HG03558 (cell line): Measurements from ENCODE around the gene SURF4.

ENCODE experiments used
- ATAC-seq: cut with Tn5 transposase; IDR thresholded peaks from one replicate; pipeline ENCODE4 v1.9.1; 2021; ENCODE audit warnings: moderate number of reproducible peaks; ENCODE audit not compliant: unreplicated experiment; ENCODE audit errors: extremely low read depth

Gene SURF4

DNA sequence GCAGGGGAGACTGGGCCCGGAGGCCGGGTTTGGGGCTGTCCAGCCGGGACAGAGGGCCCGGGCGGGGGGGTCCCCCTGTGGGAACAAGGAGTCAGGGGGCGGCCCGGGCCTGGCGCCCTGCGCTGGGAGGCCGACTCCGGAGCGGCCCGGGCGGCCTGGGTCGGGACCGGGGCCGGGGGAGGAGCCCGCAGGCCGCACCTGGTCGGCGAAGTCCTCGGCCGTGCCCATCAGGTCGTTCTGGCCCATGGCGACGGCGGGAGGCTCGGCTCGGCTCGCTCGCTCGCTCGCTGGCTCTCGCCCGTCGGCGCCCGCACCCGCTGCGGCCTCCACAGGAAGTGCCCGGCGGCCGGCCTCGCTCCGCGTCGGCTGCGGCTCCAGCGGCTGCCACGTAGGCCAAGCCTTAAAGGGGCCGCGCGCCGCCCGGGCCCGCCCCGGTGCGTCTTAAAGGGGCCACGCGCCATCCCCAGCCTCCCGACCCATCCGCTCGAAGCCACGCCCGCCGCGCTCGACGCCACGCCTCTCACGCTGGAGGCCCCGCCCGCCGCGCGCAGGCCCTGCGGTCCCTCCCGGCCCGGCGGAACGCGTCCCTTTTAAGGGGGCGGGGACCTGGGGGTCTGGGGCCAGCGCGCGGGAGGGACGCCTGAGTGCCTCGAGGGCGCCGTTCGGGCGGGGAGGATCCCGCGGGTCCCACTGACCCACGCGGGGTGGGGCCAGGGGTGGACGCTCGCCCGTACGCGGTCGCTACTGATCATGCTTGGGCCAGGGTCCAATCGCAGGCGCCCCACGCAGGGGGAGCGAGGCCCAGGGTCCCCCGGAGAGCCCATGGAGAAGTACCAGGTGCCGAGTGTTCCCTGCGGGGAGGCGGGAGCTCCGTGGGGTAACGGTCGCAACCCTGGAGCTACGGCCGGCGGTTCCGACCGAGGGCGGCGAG lies at the start of gene SURF4, which contains the start of gene STKLD1:
Gene SURF4 (minus strand): TSS at position 337 of the 931 bp plus-strand sequence. CDS start 91 bp downstream, at position 246.
Gene STKLD1 (plus strand): TSS at position 643 of the 931 bp plus-strand sequence. CDS start 108 bp downstream, at position 751.
- ATAC-seq, result peak; percentile 60

GRCh38 chr9:133425049-133425632 lies 49.3 kb upstream of the SURF4 start:
- no peak for ATAC-seq

GRCh38 chr9:133424187-133424586 lies 48.3 kb upstream of the SURF4 start:
- no peak for ATAC-seq

GRCh38 chr9:133423216-133423615 lies 47.4 kb upstream of the SURF4 start:
- ATAC-seq, result no peak

DNA sequence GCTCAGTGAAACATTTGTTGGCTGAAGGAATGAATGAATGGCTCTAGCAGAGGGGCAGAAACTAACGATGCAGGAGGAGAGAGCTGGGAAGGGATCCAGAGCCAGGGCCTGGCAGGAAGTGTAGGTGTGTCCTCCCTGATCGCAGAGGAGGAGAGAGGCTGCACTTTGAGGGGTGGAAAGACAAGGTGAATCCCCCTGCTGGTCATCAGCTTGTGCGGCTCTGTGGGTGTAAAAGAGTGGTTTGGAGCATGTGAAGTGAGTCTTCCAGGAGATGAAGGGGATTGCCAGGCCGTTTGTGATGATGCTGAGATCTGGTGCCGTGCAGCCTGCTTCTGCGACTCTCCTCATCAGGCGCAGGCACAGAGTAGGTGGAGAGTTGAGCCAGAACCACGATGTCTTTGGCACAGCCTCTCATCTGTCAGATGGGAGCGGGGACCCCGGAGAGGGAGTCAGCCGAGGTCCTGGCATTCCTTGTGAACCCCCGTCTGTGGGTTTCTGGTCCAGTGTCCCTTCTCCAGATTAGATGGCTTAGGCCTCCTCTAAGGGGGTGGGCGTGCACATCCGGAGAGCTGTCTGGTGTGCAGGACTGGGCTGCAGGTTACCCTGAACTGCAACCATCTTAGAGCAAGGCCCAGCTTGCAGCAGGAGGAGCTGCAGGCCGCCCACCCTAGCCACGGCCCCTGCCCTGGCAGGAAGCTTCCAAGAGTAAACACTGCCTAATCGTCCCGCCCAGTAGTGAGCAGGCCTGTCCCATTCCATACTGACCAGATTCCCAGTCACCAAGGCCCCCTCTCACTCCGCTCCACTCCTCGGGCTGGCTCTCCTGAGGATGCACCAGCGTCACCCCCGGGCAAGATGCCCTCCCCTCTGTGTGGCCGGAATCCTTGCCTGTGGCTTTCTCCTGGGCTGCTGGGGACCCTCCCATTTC lies 46.0 kb upstream of the SURF4 start, which contains the start of gene ADAMTS13:
Gene ADAMTS13 (plus strand): TSS at position 753 of the 928 bp plus-strand sequence. CDS start 77 bp downstream, at position 830.
- ATAC-seq, result no peak

- ATAC-seq, result no peak
Measured at GRCh38 chr9:133420392-133420827, 44.5 kb upstream of the SURF4 start.

GRCh38 chr9:133419005-133419404 lies 43.1 kb upstream of the SURF4 start:
- ATAC-seq, result no peak

- ATAC-seq, result peak; percentile 41
Measured at GRCh38 chr9:133417541-133418461, 41.9 kb upstream of the SURF4 start, which contains the start of gene REXO4. Gene REXO4 (minus strand): TSS chr9:133418010. CDS start chr9:133417844, 166 bp downstream.

- no peak for ATAC-seq
Measured at GRCh38 chr9:133415170-133415569, 39.3 kb upstream of the SURF4 start.

DNA sequence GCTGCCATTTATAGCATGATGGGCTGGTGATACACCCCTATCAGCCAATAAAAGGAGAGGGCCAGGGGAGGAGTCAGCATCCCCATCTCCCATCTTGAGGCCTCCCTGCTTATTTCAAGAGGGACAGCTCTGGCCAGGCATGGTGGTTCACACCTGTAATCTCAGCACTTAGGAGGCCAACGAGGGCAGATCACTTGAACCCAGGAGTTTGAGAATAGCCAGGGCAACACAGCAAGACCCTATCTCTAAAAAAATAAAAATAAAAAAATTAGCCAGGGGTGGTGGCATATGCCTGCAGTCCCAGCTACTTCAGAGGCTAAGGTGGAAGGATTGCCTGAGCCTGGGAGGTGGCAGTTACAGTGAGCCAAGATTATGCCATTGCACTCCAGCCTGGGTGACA lies 32.2 kb upstream of the SURF4 start:
- ATAC-seq, result no peak

DNA sequence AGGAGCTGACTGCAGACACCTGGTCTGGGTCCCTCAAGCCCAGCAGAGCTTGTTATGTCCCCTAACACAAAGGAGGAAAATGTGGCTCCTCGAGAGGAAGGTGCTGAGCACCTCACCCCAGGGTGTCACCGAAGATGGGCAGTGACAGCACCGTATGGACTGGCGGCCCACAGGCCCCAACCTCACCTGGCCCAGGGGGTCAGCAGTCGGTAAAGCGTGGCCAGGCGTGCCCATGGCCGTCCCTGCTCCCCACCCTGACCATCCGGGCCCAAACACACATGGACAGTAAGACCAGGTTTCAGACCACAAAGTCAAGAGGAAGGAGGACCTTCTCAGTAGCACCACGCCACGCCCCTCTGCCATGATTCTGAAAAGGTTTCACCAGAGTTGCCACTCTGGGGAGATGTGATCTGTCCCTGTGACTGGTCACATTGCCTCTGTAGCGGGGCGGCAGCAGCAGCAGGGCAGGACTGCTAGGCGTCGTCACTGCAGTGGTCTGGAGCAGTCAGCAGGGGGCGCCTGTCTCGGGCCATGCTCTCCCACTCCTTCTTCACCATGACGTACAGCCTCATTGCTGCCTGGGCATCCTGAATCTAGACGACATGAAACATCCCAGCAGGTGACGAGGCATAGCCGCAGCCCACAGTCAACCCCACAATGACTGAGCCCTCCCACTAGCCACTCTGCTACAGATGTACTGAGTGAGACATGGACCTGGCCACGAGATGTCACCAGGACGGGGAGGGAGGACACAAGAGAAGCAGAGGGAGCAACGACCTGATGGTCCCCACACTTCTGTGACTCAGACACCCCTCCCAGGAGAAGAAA lies 30.8 kb upstream of the SURF4 start:
- no peak for ATAC-seq

GRCh38 chr9:133405508-133406438 lies 29.9 kb upstream of the SURF4 start:
- no peak for ATAC-seq

DNA sequence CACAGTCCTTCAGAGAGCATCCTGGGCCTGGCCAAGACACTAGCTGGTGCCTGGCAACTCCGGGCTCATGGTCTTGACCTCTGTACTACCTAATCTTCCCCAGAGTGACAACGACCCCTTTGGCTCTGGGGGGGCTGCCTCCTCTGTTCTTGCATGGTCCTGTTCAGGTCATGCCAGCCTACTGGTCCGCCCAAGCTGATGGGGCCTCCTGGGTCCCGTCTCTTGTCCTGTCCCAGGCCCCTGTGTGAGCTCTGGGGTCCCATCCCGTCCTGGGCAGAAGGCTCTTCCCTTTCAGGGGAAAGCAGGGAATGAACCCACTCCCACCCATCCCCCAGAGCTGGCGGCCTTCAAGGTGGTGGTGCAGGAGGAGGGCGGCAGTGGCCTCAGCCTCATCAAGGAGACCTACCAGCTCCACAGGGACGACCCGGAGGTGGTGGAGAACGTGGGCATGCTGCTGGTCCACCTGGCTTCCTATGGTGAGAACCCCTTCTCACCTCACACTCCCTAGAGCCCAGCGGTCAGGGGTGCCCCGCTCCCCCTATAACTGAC lies 28.7 kb upstream of the SURF4 start:
- no peak for ATAC-seq

GRCh38 chr9:133403766-133404453 lies 28.1 kb upstream of the SURF4 start:
- no peak for ATAC-seq

- no peak for ATAC-seq
Measured at GRCh38 chr9:133402689-133403088, 26.8 kb upstream of the SURF4 start.

- no peak for ATAC-seq
Measured at GRCh38 chr9:133401588-133401987, 25.7 kb upstream of the SURF4 start.
